Breast epithelium (tissue), 4 donors: ENCODE measurements around the gene C12orf57. TPM values are rescaled to one million over a fixed set of nuclear protein-coding genes. Genes with fewer than 3 reads are reported as not detected.

ENCODE experiments used
- DNase-seq, 2 donors: peaks; one replicate each; pipeline ENCODE4 v3.0.0-alpha.2; 2019; ENCODE audit warnings: low spot score in 2 of 2
- H3K27ac ChIP-seq, 2 donors: fragments of 200-600 bp; sonication (generic) in 1 of 2; one replicate each; pipeline ENCODE4 v1.5.1; 2016 to 2019; ENCODE audit warnings: mild to moderate bottlenecking in 1 of 2
- H3K27me3 ChIP-seq, 2 donors: fragments of 200-600 bp; sonication (generic) in 1 of 2; one replicate each; pipeline versions ENCODE4 v1.5.1 to v1.6.0; 2017 to 2019; ENCODE audit warnings: control low read depth in 1 of 2, mild to moderate bottlenecking in 1 of 2
- H3K36me3 ChIP-seq: fragments of 200-600 bp; one replicate; pipeline ENCODE4 v1.5.1; 2019
- H3K4me1 ChIP-seq, 2 donors: fragments of 200-600 bp; sonication (generic); one replicate each; pipeline ENCODE4 v1.5.1; 2016 to 2019; ENCODE audit warnings: control low read depth in 1 of 2
- H3K4me3 ChIP-seq, 3 donors: fragments of 200-600 bp; sonication (generic); 1 replicate in 2 of 3; 2 replicates in 1 of 3; pipeline ENCODE4 v1.5.1; 2016 to 2019; ENCODE audit warnings: mild to moderate bottlenecking in 3 of 3, moderate library complexity in 2 of 3
- H3K9me3 ChIP-seq, 2 donors: fragments of 200-600 bp; sonication (generic) in 1 of 2; one replicate each; pipeline ENCODE4 v1.5.1; 2016 to 2019; ENCODE audit warnings: control low read depth in 1 of 2
- POLR2A ChIP-seq: fragments of 450-650 bp; IDR thresholded peaks from one replicate; pipeline ENCODE4 v1.6.1; 2016; ENCODE audit warnings: antibody characterized with exemption, mild to moderate bottlenecking, moderate library complexity
- POLR2AphosphoS5 ChIP-seq, 3 donors: sonication (generic); formaldehyde crosslinking; IDR thresholded peaks; one replicate each; pipeline ENCODE4 v1.6.1; 2017; ENCODE audit warnings: antibody characterized with exemption in 3 of 3
- intact Hi-C: fragments of 100-400 bp; cut with DNase I; formaldehyde crosslinking; loops from one replicate; pipeline ENCODE4 v1.15.1; 2023; ENCODE audit warnings: low total_unique reads
- total RNA-seq, 3 donors: library from RNA; depleted of rRNA; stranded (reverse); fragments of >200 nt; gene quantifications; one replicate each; pipeline ENCODE4 v1.1.0, GENCODE V29; 2016
- TF ChIP-seq, protein P1 (sequence below), 3 donors: fragments of 450-650 bp; IDR thresholded peaks; one replicate each; pipeline ENCODE4 v1.5.1; 2016 to 2017; ENCODE audit warnings: antibody characterized with exemption in 3 of 3, mild to moderate bottlenecking in 3 of 3, moderate library complexity in 3 of 3

Gene C12orf57
- total RNA-seq, 3 donors from 2014 or later: 515 to 824 (median 547) TPM

GRCh38 chr12:6952121-6952862 is 8.5 kb downstream of the C12orf57 start:
- no peak for TF ChIP-seq POLR2AphosphoS5 (IDR thresholded peaks at IDR 0.05)
- TF ChIP-seq, protein P1, sequence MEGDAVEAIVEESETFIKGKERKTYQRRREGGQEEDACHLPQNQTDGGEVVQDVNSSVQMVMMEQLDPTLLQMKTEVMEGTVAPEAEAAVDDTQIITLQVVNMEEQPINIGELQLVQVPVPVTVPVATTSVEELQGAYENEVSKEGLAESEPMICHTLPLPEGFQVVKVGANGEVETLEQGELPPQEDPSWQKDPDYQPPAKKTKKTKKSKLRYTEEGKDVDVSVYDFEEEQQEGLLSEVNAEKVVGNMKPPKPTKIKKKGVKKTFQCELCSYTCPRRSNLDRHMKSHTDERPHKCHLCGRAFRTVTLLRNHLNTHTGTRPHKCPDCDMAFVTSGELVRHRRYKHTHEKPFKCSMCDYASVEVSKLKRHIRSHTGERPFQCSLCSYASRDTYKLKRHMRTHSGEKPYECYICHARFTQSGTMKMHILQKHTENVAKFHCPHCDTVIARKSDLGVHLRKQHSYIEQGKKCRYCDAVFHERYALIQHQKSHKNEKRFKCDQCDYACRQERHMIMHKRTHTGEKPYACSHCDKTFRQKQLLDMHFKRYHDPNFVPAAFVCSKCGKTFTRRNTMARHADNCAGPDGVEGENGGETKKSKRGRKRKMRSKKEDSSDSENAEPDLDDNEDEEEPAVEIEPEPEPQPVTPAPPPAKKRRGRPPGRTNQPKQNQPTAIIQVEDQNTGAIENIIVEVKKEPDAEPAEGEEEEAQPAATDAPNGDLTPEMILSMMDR (IDR thresholded peaks at IDR 0.05): no peak
- TF ChIP-seq POLR2A: no peak
- Histone ChIP-seq H3K4me3 (peak overlapping the region; percentile 39 to 51 (median 48)), H3K27ac (peak overlapping the region in 1 of 2 donors; percentile 61), H3K27me3 (no peaks in the 10 kb centered on the region), H3K9me3 (no peaks in the 10 kb centered on the region), H3K4me1 (no peaks in the 10 kb centered on the region), H3K36me3 (no peaks in the 10 kb centered on the region)
- DNase-seq: no peak
- intact Hi-C loops: no loop called here

GRCh38 chr12:6952863-6953441 is 9.1 kb downstream of the C12orf57 start:
- peak overlapping the region in 1 of 2 donors; percentile 61 for H3K27ac ChIP-seq
- TF ChIP-seq POLR2AphosphoS5 (IDR thresholded peaks at IDR 0.05): no peak
- no peak for TF ChIP-seq POLR2A
- TF ChIP-seq, protein P1 (IDR thresholded peaks at IDR 0.05): no peak
- H3K27me3 ChIP-seq: no peaks in the 10 kb centered on the region
- no peaks in the 10 kb centered on the region for H3K36me3 ChIP-seq
- no peaks in the 10 kb centered on the region for H3K9me3 ChIP-seq
- intact Hi-C loops: no loop called here
- DNase-seq: no peak
- peak overlapping the region; percentile 39 to 51 (median 48) for H3K4me3 ChIP-seq
- H3K4me1 ChIP-seq: no peaks in the 10 kb centered on the region

DNA sequence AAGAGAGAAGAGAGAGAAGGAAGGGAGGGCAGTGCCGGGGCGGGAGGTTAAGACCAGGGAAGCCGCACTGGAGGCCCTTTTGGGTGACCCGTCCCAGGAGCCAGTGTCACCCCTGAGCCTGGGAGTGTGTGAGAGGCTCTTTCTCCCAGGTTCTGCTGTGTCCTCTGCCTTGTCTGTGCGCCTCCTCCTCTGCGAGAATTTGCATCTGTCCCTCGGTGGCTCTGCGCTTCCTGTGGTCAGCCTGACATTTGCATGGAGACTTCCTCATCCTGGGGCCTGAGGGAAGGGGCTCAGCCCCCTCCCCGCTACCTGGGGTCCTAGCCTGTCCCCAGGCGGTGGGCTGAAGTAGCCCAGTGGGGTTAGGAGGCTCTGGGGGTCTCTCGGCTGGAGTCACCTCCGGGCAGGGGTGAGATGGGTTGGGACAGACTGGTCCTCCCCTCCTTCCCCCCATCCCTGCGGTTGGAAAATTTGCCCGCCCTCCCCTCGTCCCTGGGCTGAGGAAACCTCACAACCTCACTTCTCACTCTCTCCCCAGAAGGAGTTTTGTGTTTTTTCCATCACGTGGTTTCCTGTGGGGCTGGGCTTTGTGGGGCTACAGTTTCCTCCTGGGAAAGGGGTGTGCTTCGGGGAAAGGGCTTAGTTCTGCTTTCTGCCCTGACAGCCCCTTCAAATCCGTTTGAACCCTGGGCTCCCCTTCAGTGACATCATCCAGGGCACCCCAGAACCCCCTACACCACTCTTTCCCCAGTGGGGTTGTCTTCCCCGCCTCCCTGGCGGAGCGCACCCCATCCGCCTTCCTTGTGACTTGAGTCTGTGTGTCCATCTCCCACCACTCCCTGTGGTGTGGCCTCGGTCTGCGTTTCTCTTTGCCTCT is 9.9 kb downstream of the C12orf57 start:
- Histone ChIP-seq H3K4me3 (peak overlapping the region; percentile 39 to 51 (median 48)), H3K36me3 (no peaks in the 10 kb centered on the region), H3K4me1 (no peaks in the 10 kb centered on the region), H3K27me3 (no peaks in the 10 kb centered on the region), H3K9me3 (no peaks in the 10 kb centered on the region), H3K27ac (peak overlapping the region in 1 of 2 donors; percentile 61)
- DNase-seq: no peak
- no peak for TF ChIP-seq POLR2A
- TF ChIP-seq POLR2AphosphoS5 (IDR thresholded peaks at IDR 0.05): peak in 1 of 3 donors; percentile 12
- intact Hi-C loops: no loop called here

DNA sequence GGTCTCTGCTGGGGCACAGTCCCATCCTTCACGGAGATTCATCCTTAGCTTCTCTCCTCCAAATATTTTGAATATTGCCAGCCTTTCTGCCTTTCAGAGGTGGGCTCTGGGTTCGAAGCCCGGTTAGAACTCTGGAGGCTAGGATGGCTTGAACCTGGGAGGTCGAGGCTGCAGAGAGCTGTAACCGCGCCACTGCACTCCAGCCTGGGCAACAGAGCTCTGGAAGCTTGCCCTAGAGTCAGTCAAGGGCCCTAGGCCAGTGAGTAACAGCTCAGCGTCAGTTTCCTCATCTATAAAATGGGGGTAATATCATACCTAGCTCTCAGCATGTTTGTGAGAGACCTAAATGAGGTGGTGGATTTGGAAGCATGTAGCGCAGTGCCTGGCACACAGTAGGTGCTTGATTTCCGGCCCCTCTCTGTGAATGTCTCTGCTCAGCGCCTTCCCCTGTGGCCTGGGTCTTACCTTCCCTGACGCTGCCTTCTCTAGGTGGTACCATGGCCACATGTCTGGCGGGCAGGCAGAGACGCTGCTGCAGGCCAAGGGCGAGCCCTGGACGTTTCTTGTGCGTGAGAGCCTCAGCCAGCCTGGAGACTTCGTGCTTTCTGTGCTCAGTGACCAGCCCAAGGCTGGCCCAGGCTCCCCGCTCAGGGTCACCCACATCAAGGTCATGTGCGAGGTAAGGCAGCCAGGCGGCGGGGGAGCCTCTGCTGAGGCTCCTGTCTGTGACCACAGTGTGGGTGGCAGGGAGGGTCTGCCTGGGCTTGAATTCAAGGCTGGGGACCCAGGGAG is 10.7 kb downstream of the C12orf57 start:
- H3K4me3 ChIP-seq: no peak overlapping the region
- no peak for TF ChIP-seq POLR2AphosphoS5 (IDR thresholded peaks at IDR 0.05)
- no peak for TF ChIP-seq POLR2A
- TF ChIP-seq, protein P1 (IDR thresholded peaks at IDR 0.05): no peak
- intact Hi-C loops: no loop called here

More for the DNA sequence above, 10.7 kb downstream of the C12orf57 start:
- no peak overlapping the region for H3K27ac ChIP-seq
- H3K4me1 ChIP-seq: no peaks in the 10 kb centered on the region
- H3K36me3 ChIP-seq: no peaks in the 10 kb centered on the region
- DNase-seq: no peak
- H3K27me3 ChIP-seq: no peaks in the 10 kb centered on the region
- H3K9me3 ChIP-seq: no peaks in the 10 kb centered on the region
